A673 (cell line): ENCODE measurements around the gene TRIM15. TPM values are rescaled to one million over a fixed set of nuclear protein-coding genes. Genes with fewer than 3 reads are reported as not detected.

Source experiments
- BruUV-seq: library from RNA; stranded (reverse); fragments of 400-500 nt; replicated peaks from 2 replicates; lab custom pipeline; 2021; lab: Mats Ljungman, UMichigan
- CTCF ChIA-PET: fragments of 300-600 bp; sonication (Branson Sonifier 250); formaldehyde crosslinking; loops from one replicate; lab custom pipeline; 2022; ENCODE audit warnings: antibody characterized with exemption; lab: Charles Lee
- POLR2A ChIA-PET: fragments of 300-600 bp; sonication (Branson Sonifier 250); formaldehyde crosslinking; loops from one replicate; lab custom pipeline; 2022; ENCODE audit warnings: antibody characterized with exemption; ENCODE audit not compliant: low non-redundant PET; lab: Charles Lee
- DNase-seq: peaks from one replicate; pipeline ENCODE4 v3.0.0-alpha.2; 2015; ENCODE audit warnings: low spot score
- H3K27ac ChIP-seq: fragments of 200-600 bp; sonication (generic); 2 replicates; pipeline ENCODE4 v1.5.1; 2016; ENCODE audit warnings: mixed run types, low read depth, mild to moderate bottlenecking, mixed read lengths, antibody characterized with exemption, low read length; ENCODE audit not compliant: poor library complexity, severe bottlenecking
- H3K27me3 ChIP-seq: fragments of 200-600 bp; sonication (generic); replicated peaks from 2 replicates; pipeline ENCODE4 v1.6.1; 2017; ENCODE audit warnings: mixed run types, low read depth, mild to moderate bottlenecking, mixed read lengths, antibody characterized with exemption, low read length; ENCODE audit not compliant: insufficient read depth, poor library complexity
- H3K36me3 ChIP-seq: fragments of 200-600 bp; sonication (generic); 2 replicates; pipeline ENCODE4 v1.6.1; 2016; ENCODE audit warnings: mixed run types, mild to moderate bottlenecking, mixed read lengths, antibody characterized with exemption, low read length; ENCODE audit not compliant: insufficient read depth, poor library complexity, severe bottlenecking
- H3K4me1 ChIP-seq: fragments of 200-600 bp; sonication (generic); 2 replicates; pipeline ENCODE4 v1.6.1; 2017; ENCODE audit warnings: mixed run types, mild to moderate bottlenecking, mixed read lengths, antibody characterized with exemption, low read length; ENCODE audit not compliant: insufficient read depth, poor library complexity, severe bottlenecking
- H3K4me3 ChIP-seq: fragments of 200-600 bp; sonication (generic); 2 replicates; pipeline ENCODE4 v1.5.1; 2016; ENCODE audit warnings: low read depth, mixed run types, mild to moderate bottlenecking, mixed read lengths, low read length; ENCODE audit not compliant: poor library complexity, severe bottlenecking
- H3K9me3 ChIP-seq: fragments of 200-600 bp; sonication (generic); 2 replicates; pipeline ENCODE4 v1.6.1; 2016; ENCODE audit warnings: mixed run types, low read depth, mild to moderate bottlenecking, mixed read lengths, antibody characterized with exemption, low read length; ENCODE audit not compliant: poor library complexity, severe bottlenecking
- EZH2 ChIP-seq: fragments of 200-600 bp; sonication (generic); IDR thresholded peaks from 2 replicates; pipeline ENCODE4 v1.6.1; 2017; ENCODE audit warnings: borderline replicate concordance, low read depth, mild to moderate bottlenecking, mixed read lengths, antibody characterized with exemption, low read length; ENCODE audit not compliant: poor library complexity, severe bottlenecking
- intact Hi-C: fragments of 100-400 bp; cut with micrococcal nuclease; formaldehyde crosslinking; loops from one replicate; pipeline ENCODE4 v1.10.0; 2022; ENCODE audit not compliant: unreplicated experiment
- total RNA-seq: library from RNA; stranded (reverse); gene quantifications from 2 replicates; pipeline ENCODE4 v1.2.3, GENCODE V29; 2021
- TF ChIP-seq, protein P1 (sequence below): fragments of 300-800, 200-600 bp; sonication (generic); conservative IDR thresholded peaks from 2 replicates; pipeline ENCODE4 v1.5.1; 2017; ENCODE audit warnings: low read depth, mild to moderate bottlenecking, antibody characterized with exemption, low read length, moderate library complexity, mixed read lengths

TRIM15 gene
- total RNA-seq, 1 experiment from 2014 or later = not detected

- Histone ChIP-seq H3K36me3 (peaks cover 18% of the 10 kb centered on the region), H3K27me3 (no peaks in the 10 kb centered on the region), H3K4me1 (no peaks in the 10 kb centered on the region), H3K4me3 (no peak overlapping the region), H3K9me3 (no peaks in the 10 kb centered on the region), H3K27ac (no peak overlapping the region)
- CTCF ChIA-PET = no interaction called here
- no TSS peak for BruUV-seq
- TF ChIP-seq EZH2 = no peak
- POLR2A ChIA-PET = no interaction called here
- DNase-seq = no peak
- intact Hi-C loops = no loop called here
Measured at GRCh38 chr6:30200551-30201281, 37.4 kb downstream of the TRIM15 start.

- H3K36me3 ChIP-seq = peaks cover 6% of the 10 kb centered on the region
- BruUV-seq = no TSS peak
- POLR2A ChIA-PET = no interaction called here
- intact Hi-C loops = no loop called here
- H3K27me3 ChIP-seq = no peaks in the 10 kb centered on the region
- H3K27ac ChIP-seq = no peak overlapping the region
- DNase-seq = no peak
- H3K4me1 ChIP-seq = peaks cover 1% of the 10 kb centered on the region
- no peaks in the 10 kb centered on the region for H3K9me3 ChIP-seq
- CTCF ChIA-PET = no interaction called here
- no peak for TF ChIP-seq EZH2
- TF ChIP-seq, protein P1, sequence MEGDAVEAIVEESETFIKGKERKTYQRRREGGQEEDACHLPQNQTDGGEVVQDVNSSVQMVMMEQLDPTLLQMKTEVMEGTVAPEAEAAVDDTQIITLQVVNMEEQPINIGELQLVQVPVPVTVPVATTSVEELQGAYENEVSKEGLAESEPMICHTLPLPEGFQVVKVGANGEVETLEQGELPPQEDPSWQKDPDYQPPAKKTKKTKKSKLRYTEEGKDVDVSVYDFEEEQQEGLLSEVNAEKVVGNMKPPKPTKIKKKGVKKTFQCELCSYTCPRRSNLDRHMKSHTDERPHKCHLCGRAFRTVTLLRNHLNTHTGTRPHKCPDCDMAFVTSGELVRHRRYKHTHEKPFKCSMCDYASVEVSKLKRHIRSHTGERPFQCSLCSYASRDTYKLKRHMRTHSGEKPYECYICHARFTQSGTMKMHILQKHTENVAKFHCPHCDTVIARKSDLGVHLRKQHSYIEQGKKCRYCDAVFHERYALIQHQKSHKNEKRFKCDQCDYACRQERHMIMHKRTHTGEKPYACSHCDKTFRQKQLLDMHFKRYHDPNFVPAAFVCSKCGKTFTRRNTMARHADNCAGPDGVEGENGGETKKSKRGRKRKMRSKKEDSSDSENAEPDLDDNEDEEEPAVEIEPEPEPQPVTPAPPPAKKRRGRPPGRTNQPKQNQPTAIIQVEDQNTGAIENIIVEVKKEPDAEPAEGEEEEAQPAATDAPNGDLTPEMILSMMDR = no peak
- H3K4me3 ChIP-seq = no peak overlapping the region
Measured at GRCh38 chr6:30202366-30202765, 39.0 kb downstream of the TRIM15 start.

- ChIA-PET CTCF (interaction anchor here (0.7 kb wide), 1 partner anchor 14 kb away, joined by 6 read pairs; no protein-coding TSS in a partner anchor), POLR2A (no interaction called here)
- no peak for DNase-seq
- peaks cover 9% of the 10 kb centered on the region for H3K4me1 ChIP-seq
- no peaks in the 10 kb centered on the region for H3K9me3 ChIP-seq
- no peak overlapping the region for H3K27ac ChIP-seq
- intact Hi-C loops = no loop called here
- H3K4me3 ChIP-seq = no peak overlapping the region
- BruUV-seq = no TSS peak
- H3K27me3 ChIP-seq = no peaks in the 10 kb centered on the region
- TF ChIP-seq, protein P1 = no peak
- no peak for TF ChIP-seq EZH2
- peaks cover 4% of the 10 kb centered on the region for H3K36me3 ChIP-seq
Measured at GRCh38 chr6:30204116-30204515, 40.8 kb downstream of the TRIM15 start.

DNA sequence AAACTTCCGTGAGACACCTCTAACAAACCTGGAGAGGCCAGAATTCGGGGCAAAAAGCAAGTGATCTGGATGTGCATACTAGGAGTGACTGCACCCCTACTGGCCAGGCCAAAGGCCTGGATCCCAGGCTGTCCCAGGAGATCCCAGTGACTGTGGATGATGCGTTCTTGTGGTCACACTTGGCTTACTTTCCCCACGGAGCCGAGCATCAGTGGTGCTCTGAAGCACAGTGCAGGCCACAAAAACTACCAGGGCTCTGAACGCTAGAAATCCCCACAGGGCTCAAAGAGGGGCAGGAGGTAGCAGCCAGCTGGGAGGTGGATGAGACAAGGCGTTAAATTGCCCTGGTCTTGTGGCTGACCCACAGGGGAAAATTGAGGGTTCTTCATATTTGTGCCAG, 42.8 kb downstream of the TRIM15 start:
- Histone ChIP-seq H3K27ac (no peak overlapping the region), H3K4me1 (peaks cover 17% of the 10 kb centered on the region), H3K27me3 (no peaks in the 10 kb centered on the region), H3K9me3 (no peaks in the 10 kb centered on the region), H3K36me3 (no peaks in the 10 kb centered on the region), H3K4me3 (no peak overlapping the region)
- DNase-seq = no peak
- ChIA-PET POLR2A (no interaction called here), CTCF (no interaction called here)
- intact Hi-C loops = no loop called here
- BruUV-seq = no TSS peak
- TF ChIP-seq, protein P1 = no peak
- TF ChIP-seq EZH2 = no peak
